Pulmonary artery endothelial cell (primary cell): Measurements from ENCODE around the gene IQCN. TPM values are rescaled to one million over a fixed set of nuclear protein-coding genes. Genes with fewer than 3 reads are reported as not detected.

Experiments used
- DNase-seq: peaks from one replicate; pipeline ENCODE4 v3.0.0-alpha.2; 2011; ENCODE audit warnings: low read depth, low spot score
- total RNA-seq: library from RNA; depleted of rRNA; stranded (reverse); fragments of >200 nt; gene quantifications from 2 replicates; pipeline ENCODE4 v1.2.3, GENCODE V29; 2014

IQCN gene
- total RNA-seq, 1 donor from 2014 or later = not detected

GRCh38 chr19:18286973-18287635 lies 12.9 kb upstream of the IQCN start:
- no peak for DNase-seq

- no peak for DNase-seq
Observed at GRCh38 chr19:18284712-18285360, 10.6 kb upstream of the IQCN start.

- DNase-seq = no peak
Observed at GRCh38 chr19:18283338-18283737, 9.1 kb upstream of the IQCN start.

- DNase-seq = no peak
Observed at GRCh38 chr19:18282788-18283141, 8.5 kb upstream of the IQCN start.

GRCh38 chr19:18282021-18282787 lies 8.0 kb upstream of the IQCN start:
- DNase-seq = no peak

GRCh38 chr19:18281082-18282020 lies 7.1 kb upstream of the IQCN start, which contains the start of gene JUND:
Gene JUND, minus strand, starts transcription at chr19:18281622. Its CDS starts 138 bp downstream, at chr19:18281484.
- DNase-seq = peak; percentile 86

- no peak for DNase-seq
Observed at GRCh38 chr19:18280247-18281081, 6.2 kb upstream of the IQCN start.

GRCh38 chr19:18279516-18280246 lies 5.4 kb upstream of the IQCN start:
- DNase-seq = peak; percentile 72

- DNase-seq = no peak
Observed at GRCh38 chr19:18279266-18279515, 4.9 kb upstream of the IQCN start.

GRCh38 chr19:18278521-18279265 lies 4.4 kb upstream of the IQCN start:
- DNase-seq = no peak

- no peak for DNase-seq
Observed at GRCh38 chr19:18274781-18275356, 617 bp upstream of the IQCN start.

GRCh38 chr19:18273561-18274218 lies 562 bp downstream of the IQCN start:
- no peak for DNase-seq

GRCh38 chr19:18271433-18271841 lies 2.8 kb downstream of the IQCN start:
- no peak for DNase-seq

- no peak for DNase-seq
Observed at GRCh38 chr19:18270326-18270725, 3.9 kb downstream of the IQCN start.

GRCh38 chr19:18269070-18269723 lies 5.1 kb downstream of the IQCN start:
- no peak for DNase-seq

- DNase-seq = no peak
Observed at GRCh38 chr19:18266771-18267686, 7.2 kb downstream of the IQCN start.

- DNase-seq = no peak
Observed at GRCh38 chr19:18265582-18265981, 8.7 kb downstream of the IQCN start.
